Activated naive CD4-positive, alpha-beta T cell treated with anti-CD3 and anti-CD28 coated beads, Interleukin-2, amount 50 U/mL, for 24 hours (primary cell): ENCODE data around the gene AHSG.

ENCODE experiments used
- H3K27ac Mint-ChIP-seq: one replicate; pipeline ENCODE4 v1.8.0; 2021; ENCODE audit warnings: mild to moderate bottlenecking, mixed read lengths
- H3K27me3 Mint-ChIP-seq: one replicate; pipeline ENCODE4 v1.8.0; 2021; ENCODE audit warnings: mixed read lengths
- H3K36me3 Mint-ChIP-seq: one replicate; pipeline ENCODE4 v1.8.0; 2021; ENCODE audit warnings: mixed read lengths
- H3K4me1 Mint-ChIP-seq: one replicate; pipeline ENCODE4 v1.8.0; 2021; ENCODE audit warnings: mixed read lengths
- H3K4me3 Mint-ChIP-seq: one replicate; pipeline ENCODE4 v1.8.0; 2021; ENCODE audit warnings: mild to moderate bottlenecking, mixed read lengths
- H3K9me3 Mint-ChIP-seq: one replicate; pipeline ENCODE4 v1.8.0; 2021; ENCODE audit warnings: mixed read lengths

Gene AHSG

GRCh38 chr3:186669378-186670084 is 56.7 kb downstream of the AHSG start:
- Mint-ChIP-seq H3K9me3 (no peaks in the 10 kb centered on the region), H3K27ac (peak overlapping the region; percentile 73), H3K36me3 (no peaks in the 10 kb centered on the region), H3K27me3 (peaks cover 7% of the 10 kb centered on the region), H3K4me1 (peaks cover 17% of the 10 kb centered on the region), H3K4me3 (no peak overlapping the region)

GRCh38 chr3:186670155-186670554 is 57.3 kb downstream of the AHSG start:
- Mint-ChIP-seq H3K36me3 (no peaks in the 10 kb centered on the region), H3K4me1 (peaks cover 17% of the 10 kb centered on the region), H3K9me3 (no peaks in the 10 kb centered on the region), H3K27ac (no peak overlapping the region), H3K27me3 (peaks cover 8% of the 10 kb centered on the region), H3K4me3 (no peak overlapping the region)
